GM19438 (cell line): Measurements from ENCODE around the gene FAM124B.
"Not testable (repeated sequence)": the region's sequence is repeated elsewhere in the genome, so short reads cannot be mapped to it uniquely, and the experiment has no call there.

Experiments
- ATAC-seq: cut with Tn5 transposase; IDR thresholded peaks from one replicate; pipeline ENCODE4 v1.9.1; 2021; ENCODE audit warnings: low read depth; ENCODE audit not compliant: unreplicated experiment

The FAM124B gene

DNA sequence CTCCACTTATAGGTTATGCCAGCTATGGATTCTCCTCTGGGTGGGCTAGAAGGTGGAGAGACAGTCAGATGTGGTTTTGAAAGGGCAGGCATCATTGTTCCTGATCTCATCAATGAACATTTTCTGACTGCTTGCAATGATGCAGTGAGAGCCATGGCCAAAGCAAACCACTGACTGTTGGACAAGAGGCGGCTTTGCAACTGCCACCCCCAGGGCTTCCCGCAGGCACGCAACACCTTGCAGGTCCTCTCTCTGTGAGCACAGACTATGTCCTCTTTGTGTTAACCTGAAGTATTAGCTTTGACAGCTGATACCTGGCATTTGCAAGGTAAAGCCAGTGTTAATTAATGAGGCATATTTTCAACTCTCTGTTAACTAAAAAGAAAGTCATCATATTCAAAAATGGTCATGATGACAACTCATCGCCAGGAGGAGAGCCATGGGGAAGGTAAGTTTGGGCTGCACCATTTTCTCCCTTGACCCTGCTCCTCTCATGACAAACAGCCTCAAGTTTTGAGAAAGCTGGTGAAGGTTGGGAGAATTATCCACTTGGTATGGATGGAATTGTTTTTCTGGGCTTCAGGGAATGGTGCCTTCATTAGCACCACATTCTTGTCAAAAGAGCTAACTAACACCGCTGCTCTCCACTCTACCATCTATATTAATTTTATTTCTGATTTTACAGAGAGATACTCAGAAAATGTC is 14.9 kb upstream of the FAM124B start:
- ATAC-seq, result no peak

DNA sequence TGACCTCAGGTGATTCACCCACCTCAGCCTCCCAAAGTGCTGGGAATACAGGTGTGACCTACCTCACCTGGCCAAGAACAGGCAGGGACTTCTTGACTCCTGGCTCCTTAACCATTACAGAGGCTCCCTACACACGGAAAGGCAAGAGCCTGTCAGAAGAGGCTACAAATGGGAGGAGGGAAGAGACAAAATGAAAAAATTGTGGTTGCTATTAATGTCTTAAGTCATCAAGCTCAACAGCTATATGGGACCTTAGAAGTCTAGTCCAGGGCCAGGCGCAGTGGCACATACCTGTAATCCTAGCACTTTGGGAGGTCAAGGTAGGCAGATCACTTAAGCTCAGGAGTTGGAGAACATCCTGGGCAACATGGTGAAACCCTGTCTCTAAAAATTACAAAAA is 11.5 kb upstream of the FAM124B start:
- ATAC-seq, result no peak

DNA sequence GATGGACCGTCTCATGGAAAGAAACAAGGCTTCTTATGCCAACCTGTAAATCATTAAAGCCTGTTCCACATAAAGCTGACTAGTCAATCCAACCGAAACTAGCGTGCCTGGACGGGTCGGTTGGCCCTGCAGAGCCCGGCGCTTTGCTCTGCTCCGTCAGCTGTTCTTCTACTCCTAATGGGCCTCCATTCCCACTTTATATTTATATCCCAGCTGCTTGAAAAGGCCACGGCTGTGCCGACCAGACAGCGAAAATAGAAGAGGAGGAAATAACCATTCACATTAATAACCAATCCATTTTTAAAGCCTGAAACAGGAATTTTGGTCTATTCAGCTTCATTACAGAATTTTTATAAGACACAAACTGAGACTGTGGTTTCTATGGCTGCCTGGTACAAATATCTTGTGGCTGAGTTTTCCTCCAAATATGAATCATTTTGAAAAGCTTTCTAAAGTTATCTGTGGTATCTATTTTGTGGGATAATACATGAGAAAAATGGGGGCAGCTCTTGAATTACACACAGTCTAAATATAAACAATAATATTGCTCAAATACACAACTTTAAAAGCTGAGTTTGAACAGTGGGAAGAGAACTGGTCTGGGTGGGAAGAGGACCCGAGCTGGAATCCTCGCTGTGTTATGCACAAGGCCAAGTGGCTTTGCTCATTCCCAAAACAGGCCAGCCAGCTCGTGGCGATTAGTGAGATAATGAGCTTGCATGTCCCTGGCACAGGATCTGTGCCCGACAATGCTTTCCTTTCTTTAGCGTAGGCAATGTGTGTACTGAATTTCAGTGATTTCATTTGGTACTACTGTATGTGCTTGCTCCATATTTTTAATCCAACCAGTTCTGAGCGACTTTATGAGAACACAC is 10.5 kb upstream of the FAM124B start:
- no peak for ATAC-seq

DNA sequence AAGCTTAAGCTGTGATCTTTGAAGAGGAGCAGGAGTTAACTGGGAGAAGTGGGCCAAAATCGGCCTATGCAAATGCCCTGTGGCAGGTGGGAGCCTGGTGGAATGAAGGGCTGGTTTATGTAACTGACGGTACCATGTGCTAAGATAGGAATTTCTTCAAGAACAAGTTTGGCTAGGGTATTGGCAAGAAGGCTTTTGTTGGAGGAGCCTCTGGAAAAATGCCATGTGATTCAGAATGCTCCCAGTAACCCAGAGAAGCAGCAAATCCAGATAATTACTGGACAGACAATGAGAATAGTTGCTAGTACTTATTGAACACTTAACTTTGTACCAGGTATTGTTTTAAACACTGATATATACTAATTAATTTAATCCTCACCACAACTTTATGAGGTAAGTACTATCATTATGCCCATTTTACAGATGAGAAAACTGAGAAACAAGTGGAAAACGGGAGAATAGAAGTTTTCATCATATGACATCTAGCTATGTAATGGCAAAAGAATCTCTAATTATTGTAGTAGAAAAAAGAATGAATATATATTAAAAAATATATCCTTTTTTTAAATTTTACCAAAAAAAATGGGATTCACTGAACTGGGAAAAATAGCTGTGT is 9.1 kb upstream of the FAM124B start:
- ATAC-seq, result no peak

DNA sequence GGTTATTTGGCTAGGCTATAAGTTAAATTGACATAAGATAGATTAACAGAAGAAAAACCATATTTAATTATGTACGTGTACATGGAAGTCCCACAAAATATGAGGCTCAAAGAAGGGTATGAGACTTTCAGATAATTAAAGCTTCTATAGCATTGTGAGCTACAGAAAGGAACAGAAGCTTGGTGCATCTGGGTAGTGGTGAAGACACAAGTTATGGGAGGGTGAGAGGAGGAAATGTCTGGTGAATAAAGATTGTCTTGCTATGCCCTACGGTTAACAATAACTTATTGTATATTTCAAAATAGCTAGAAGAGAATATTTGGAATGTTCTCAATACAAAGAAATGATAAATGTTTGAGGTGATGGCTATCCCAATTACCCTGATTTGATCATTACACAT is 6.8 kb upstream of the FAM124B start:
- ATAC-seq, result no peak

DNA sequence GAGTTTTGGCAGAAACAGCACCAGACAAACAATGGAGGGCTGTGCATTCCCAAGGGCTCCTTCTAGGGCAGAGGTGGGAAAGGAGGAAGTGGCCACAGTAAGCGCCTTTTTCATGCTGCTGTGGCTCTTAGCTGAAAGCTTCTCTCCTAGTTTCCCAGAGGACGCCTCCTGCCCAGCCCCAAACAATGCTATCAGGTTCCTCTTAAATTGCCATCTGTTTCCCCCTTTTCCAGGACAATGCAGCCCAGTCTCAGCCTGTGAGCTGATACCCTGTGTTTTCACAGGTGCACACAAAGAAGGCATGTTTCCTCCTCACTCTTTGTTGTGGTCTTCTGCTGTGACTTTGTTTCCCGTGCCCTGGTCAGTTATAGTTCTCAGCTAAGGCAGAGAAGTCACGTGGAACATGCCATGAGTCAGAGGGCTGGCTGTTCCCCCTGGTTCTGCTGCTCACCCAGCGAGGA is 5.4 kb upstream of the FAM124B start:
- ATAC-seq, result no peak

DNA sequence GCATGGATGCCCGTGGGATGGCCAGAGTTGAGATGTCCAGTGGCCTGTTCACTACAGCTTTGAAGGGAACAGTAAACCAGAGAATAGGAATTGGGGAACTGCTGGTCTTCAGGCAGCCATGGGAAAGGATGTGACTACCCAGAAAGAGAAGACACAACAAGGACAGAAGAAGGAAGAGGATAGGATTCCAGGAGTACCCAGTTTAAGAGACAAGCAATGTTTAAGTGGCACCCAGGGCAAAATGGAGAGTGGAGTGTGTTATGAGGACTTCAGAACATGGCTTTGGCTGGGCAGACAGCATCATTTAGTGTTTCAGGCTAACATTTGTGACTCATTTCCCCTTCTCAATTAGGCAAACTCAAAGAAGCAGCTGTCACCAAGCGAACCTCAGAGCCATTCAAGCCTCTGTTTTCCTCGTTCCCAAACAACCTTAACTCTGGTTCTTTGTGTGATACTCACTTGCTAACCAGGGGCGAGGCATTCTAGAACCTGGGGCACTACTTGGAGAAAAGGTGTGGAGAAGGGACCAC is 4.0 kb upstream of the FAM124B start:
- no peak for ATAC-seq

DNA sequence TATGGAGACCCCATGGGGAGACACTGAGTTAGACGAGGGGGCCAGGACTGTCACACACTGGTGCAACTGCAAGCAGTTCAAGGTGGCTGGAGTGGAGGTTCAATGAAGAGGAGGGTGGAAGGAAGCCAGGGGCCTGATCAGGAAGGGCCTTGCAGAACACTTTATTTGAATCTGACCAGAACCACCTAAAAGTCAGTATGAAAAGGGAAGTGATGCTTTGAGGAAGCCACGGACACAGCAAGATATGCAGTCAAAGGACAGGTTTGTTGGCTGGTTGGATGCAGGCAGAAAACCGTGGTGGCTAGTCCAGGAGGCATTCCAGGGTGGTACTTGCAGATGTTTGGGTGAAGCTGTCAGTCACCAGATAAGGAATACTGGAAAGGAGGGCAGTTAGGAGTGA is 3.5 kb upstream of the FAM124B start:
- ATAC-seq, result no peak

DNA sequence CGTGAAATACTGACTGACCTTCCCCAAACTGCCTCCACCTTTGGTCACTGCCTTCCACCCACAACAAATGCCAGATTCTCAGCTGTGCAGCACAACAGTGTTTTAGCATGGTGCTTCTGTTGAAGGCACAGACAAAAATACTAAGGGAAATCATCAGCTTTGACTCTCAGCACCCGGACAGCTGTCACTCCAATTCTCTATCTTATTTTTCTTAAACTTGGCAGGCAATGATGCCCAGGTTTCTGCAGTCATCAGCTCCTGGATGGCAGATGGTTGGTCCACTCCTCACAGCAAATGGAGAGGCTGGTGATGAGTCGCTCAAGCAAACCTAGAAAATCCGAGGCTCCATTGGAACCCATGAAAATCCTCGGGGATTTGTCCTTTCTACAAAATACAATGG is 2.9 kb upstream of the FAM124B start:
- no peak for ATAC-seq

DNA sequence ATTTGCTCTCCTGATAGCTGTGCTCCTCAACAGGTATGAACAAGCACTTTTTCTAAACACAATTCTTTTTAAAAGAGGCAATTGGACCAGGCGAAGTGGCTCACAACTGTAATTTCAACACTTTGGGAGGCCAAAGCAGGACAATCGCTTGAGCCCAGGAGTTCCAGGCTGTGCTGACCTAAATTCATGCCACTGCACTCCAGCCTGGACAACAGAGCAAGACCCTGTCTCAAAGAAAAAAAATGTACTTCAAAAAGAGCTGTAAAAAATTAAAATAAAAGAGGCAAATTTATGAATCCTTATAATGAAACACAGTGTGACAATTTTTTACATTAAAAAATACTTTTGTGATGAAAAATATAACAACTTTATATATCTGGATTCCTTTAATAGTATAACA is 1.8 kb upstream of the FAM124B start:
- no peak for ATAC-seq

DNA sequence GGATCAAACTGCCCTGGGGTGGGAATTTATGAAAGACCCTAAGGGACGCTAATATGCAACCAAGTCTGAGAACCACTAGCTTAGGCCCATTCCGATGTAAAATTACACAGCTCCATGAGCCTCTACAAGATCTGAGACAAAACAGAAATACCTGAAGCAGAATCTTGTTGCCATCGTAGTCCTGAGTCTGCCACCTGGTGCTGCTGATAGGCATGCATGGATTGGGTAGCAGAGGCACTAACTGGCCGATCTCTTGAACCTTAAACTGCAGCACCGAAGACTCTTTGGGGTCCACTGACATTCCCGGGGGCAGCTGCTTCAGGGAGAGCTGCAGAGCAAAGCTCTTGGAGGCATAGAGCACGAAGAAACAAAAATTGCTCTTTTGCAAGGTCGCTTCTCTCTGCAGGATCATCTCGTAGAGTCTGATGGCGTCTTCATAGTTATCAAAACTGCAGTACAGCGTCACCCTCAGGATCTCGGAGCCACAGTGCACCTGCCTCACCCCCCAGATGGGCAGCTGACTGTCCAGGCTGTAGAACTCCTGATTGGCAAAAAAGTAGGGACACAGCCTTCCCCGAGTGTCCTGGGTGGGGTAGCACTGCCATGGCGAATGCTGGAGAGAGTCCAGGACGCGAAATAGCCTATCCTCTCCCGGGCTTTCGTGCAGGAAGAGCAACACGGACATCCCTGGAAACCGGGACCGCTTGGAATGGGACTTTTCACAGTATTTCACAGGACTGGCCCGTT is 848 bp downstream of the FAM124B start:
- no peak for ATAC-seq

DNA sequence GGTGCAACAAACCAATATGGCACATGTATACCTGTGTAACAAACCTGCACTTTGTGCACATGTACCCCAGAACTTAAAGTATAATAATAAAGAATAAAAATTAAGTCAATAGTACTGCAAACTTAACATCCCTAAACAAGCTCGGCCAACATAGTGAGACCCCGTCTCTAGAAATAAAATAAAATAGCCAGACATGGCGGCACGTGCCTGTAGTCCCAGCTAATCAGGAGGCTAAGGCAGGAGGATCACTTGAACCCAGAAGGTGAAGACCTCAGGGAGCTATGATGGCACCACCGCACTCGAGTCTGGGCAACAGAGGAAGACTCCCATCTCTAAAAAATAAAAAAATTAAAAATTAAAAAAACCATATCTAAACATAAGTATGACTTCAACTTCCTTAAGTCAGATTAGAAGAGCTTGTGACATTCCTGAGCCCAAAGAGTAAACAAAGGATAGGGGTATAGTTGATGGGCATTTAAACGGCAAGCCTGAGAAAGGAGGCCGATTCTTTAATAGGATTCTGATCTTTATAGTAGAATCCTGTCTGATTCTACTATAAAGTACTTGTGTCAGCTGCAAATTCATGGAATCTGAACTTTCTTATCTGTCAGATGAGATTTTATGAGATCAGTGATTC is 1.6 kb downstream of the FAM124B start:
- no peak for ATAC-seq

DNA sequence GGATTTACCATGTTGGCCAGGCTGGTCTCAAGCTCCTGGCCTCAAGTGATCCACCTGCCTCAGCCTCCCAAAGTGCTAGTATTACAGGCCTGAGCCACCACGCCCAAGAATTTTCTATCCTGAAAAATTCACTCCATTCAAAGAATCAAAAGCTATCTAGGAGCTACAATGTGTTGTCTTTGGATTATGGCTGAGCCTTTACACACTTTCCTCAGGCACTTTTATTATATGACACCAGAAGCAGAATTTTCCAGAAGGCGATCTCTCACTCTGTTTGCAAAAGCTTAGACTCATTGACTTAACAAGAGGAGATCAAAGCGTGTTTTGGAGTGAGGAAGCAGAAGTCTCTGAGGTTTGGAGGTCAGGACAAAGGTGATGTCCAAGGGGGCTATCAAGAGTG is 3.6 kb downstream of the FAM124B start:
- no peak for ATAC-seq

DNA sequence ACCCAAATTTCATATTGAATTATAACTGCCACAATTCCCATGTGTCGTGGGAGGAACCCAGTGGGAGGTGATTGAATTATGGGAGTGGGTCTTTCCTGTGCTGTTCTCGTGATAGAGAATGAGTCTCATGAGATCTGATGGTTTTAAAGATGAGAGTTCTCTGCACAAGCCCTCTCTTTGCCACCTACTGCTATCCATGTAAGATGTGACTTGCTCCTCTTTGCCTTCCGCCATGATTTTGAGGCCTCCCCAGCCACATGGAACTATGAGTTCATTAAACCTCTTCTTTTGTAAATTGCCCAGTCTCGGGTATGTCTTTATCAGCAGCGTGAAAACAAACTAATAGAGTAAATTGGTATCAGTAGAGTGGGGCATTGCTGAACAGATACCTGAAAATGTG is 4.8 kb downstream of the FAM124B start:
- not testable (repeated sequence) for ATAC-seq

DNA sequence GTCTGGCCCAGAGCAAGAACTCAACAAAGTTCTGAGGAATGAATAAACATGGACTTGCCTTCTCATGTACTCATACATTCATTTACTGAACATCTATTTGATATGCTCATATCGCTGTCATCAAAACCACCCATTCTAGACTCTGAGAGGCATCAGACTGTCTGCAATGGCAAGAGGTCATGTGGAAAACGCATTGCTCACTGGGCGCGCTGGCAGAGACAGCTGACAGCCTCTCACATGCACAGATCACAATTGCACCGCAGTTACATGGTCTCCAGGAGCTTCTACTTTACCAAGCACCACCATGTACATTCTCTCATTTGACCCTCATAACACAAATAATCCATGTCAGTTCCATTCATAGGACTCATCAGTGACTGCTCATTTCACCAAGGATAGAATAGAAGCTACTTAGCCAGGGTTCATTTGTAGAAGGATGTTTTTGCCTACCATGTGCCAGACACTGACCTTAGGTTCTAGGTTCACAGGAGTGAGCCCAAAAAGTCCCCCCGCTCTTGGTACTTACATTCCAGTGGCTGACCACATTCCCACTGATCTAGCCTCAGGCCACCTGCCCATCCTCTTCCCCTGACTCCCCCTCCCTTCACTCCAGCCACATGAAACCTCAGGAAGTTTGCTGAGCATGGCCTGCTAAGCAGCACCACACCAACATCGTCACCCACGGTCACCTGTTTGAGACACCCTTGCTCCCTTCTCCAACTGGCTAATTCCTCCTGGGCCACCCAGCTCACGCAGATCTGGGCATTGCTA is 6.1 kb downstream of the FAM124B start:
- ATAC-seq, result no peak

DNA sequence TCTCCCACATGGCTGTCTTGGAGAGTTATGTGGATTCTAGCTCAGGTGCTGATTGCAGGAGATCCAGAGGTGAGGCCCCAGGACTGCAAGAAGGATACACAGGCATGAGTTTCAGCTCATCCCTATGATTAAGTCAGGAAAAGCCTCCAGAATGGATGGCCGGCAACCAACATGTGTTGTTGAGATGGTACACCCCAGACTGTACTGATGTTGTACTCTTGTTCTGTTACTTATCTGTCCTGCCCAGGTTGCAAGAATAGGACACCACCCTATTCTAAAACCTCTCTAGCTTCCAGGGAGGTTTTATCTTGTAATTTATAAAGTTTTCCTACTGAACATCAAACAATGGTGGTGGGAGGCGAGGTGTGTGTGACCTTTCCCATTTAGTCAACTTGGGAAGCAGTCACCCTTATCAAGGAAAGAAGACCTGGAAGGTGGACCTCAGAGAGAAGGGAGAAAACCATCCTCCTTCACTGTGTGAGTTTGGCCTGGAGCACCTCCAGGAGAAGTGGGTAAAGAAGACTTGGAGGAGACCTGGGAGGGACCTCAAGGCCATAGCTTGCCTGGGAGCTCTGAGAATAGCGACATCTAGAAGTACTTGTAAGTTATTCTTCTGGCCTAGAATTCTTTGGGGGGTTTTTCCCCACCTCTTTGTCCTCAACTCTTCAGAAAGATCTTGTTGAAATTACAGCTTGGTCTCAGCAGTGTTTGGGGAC is 8.6 kb downstream of the FAM124B start:
- ATAC-seq, result no peak

DNA sequence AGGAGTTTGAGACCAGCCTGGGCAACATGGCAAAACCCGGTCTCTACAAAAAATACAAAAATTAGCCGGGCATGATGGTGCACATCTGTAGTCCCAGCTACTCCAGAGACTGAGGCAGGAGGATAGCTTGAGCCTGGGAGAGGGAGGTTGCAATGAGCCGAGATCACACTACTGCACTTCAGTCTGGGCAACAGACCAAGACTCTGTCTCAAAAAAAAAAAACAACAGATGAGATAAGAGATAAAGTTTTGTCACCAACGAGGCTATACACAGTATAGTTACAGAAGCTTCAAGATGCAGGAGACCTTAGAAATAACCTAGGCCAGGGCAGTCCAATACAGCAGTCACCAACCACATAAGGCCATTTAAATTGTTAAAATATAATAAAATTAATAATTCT is 9.4 kb downstream of the FAM124B start:
- no peak for ATAC-seq

DNA sequence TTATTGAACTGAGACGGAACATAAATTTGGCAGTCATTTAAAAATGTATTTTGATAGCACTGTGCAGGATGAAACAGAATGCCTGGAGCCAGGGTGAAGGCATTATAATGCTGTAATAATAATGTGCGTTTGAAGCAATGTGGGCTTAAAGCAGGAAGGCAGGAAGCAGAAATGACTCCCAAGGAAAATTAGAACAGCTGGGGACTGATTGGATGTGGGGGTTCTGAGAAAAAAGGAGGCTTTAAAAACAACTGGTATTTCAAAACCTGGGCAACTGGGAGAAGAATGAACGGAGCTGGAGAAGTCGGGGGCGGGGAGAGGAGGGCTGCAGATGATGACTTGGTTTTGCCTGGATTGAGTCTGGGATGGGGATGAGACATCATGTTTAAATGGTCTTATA is 12.6 kb downstream of the FAM124B start:
- ATAC-seq, result no peak

DNA sequence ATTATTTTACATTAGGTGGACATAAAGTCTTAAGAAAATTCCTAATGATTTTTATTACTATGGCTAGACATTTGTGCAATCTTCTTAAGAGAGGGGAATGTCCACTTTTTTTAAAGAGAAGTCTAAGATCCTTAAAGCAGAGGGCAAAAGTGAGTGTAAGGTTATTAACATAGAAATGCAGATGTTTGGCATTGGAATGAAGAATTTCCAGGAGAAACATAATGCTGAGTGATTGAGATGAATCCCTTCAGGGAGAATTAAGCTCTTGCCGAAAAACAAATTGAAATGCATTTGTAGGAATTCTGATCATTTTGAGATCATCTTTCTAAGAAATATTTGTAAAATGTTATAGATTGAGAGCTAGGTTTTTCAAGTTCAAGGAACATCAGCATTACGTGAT is 15.0 kb downstream of the FAM124B start:
- ATAC-seq, result no peak
